Chondrocyte (in vitro differentiated cells): ENCODE data around the gene CALHM2. TPM values are rescaled to one million over a fixed set of nuclear protein-coding genes. Genes with fewer than 3 reads are reported as not detected.

Experiments
- DNase-seq: peaks from one replicate; pipeline ENCODE4 v3.0.0; 2021; ENCODE audit warnings: mixed read lengths, low spot score
- H3K27ac Mint-ChIP-seq: one replicate; pipeline ENCODE4 v1.8.0; 2021; ENCODE audit warnings: mild to moderate bottlenecking, moderate library complexity, mixed read lengths; ENCODE audit not compliant: unreplicated experiment
- H3K27me3 Mint-ChIP-seq: 2 replicates; pipeline ENCODE4 v1.8.0; 2021; ENCODE audit warnings: low read depth, mixed read lengths
- H3K36me3 Mint-ChIP-seq: 2 replicates; pipeline ENCODE4 v1.8.0; 2021; ENCODE audit warnings: low read depth, mixed read lengths
- H3K4me1 Mint-ChIP-seq: 2 replicates; pipeline ENCODE4 v1.8.0; 2021; ENCODE audit warnings: low read depth, mild to moderate bottlenecking, mixed read lengths
- H3K4me3 Mint-ChIP-seq: one replicate; pipeline ENCODE4 v1.8.0; 2021; ENCODE audit warnings: mild to moderate bottlenecking, moderate library complexity, mixed read lengths; ENCODE audit not compliant: unreplicated experiment
- H3K9me3 Mint-ChIP-seq: 2 replicates; pipeline ENCODE4 v1.8.0; 2021; ENCODE audit warnings: low read depth, mixed read lengths
- CTCF ChIP-seq: fragments of 200-600 bp; sonication (generic); IDR thresholded peaks from 2 replicates; pipeline ENCODE4 v1.5.0; 2021; ENCODE audit warnings: antibody characterized with exemption, mild to moderate bottlenecking, moderate library complexity
- total RNA-seq: library from RNA; stranded (reverse); gene quantifications from 3 replicates; pipeline ENCODE4 v1.2.1, GENCODE V29; 2021

The CALHM2 gene
- total RNA-seq, 1 donor from 2014 or later, result 9.9 TPM

- DNase-seq, result no peak
- Mint-ChIP-seq H3K27me3 (peaks cover 6% of the 10 kb centered on the region), H3K36me3 (no peaks in the 10 kb centered on the region), H3K27ac (no peak overlapping the region), H3K9me3 (no peaks in the 10 kb centered on the region), H3K4me1 (peaks cover 3% of the 10 kb centered on the region), H3K4me3 (no peak overlapping the region)
- TF ChIP-seq CTCF, result peak; percentile 82
Measured at GRCh38 chr10:103481974-103482531, 29.9 kb upstream of the CALHM2 start.

GRCh38 chr10:103480521-103480920 is 28.4 kb upstream of the CALHM2 start:
- H3K4me1 Mint-ChIP-seq, result peaks cover 3% of the 10 kb centered on the region
- no peak for TF ChIP-seq CTCF
- H3K27me3 Mint-ChIP-seq, result peaks cover 6% of the 10 kb centered on the region
- no peaks in the 10 kb centered on the region for H3K9me3 Mint-ChIP-seq
- H3K27ac Mint-ChIP-seq, result no peak overlapping the region
- H3K36me3 Mint-ChIP-seq, result no peaks in the 10 kb centered on the region
- DNase-seq, result no peak
- H3K4me3 Mint-ChIP-seq, result no peak overlapping the region

- Mint-ChIP-seq H3K9me3 (no peaks in the 10 kb centered on the region), H3K27ac (no peak within 1 kb of the TSS)
Measured at GRCh38 chr10:103479135-103479534, 27.0 kb upstream of the CALHM2 start, which contains the start of gene CALHM3. Gene CALHM3, minus strand, starts transcription at chr10:103479240. Its CDS starts 208 bp downstream, at chr10:103479032.

GRCh38 chr10:103478671-103479070 is 26.5 kb upstream of the CALHM2 start:
- H3K4me3 Mint-ChIP-seq, result no peak overlapping the region
- H3K27ac Mint-ChIP-seq, result no peak overlapping the region
- TF ChIP-seq CTCF, result no peak
- no peak for DNase-seq
- H3K9me3 Mint-ChIP-seq, result no peaks in the 10 kb centered on the region
- H3K4me1 Mint-ChIP-seq, result peaks cover 3% of the 10 kb centered on the region
- peaks cover 7% of the 10 kb centered on the region for H3K27me3 Mint-ChIP-seq
- no peaks in the 10 kb centered on the region for H3K36me3 Mint-ChIP-seq

More at GRCh38 chr10:103479135-103479534, 27.0 kb upstream of the CALHM2 start, which contains the start of gene CALHM3:
- DNase-seq, result no peak
- Mint-ChIP-seq H3K36me3 (no peaks in the 10 kb centered on the region), H3K27me3 (peaks cover 7% of the 10 kb centered on the region), H3K4me1 (peaks cover 3% of the 10 kb centered on the region), H3K4me3 (no peak within 1 kb of the TSS)
- no peak for TF ChIP-seq CTCF

GRCh38 chr10:103476046-103476768 is 24.0 kb upstream of the CALHM2 start:
- no peak for DNase-seq
- Mint-ChIP-seq H3K36me3 (no peaks in the 10 kb centered on the region), H3K4me1 (no peaks in the 10 kb centered on the region), H3K9me3 (no peaks in the 10 kb centered on the region), H3K27me3 (peaks cover 7% of the 10 kb centered on the region), H3K4me3 (no peak overlapping the region), H3K27ac (no peak overlapping the region)
- peak; percentile 29 for TF ChIP-seq CTCF
